NCI-H128 (cell line): ENCODE measurements around the gene RALY.
"Not testable (repeated sequence)": the region's sequence is repeated elsewhere in the genome, so short reads cannot be mapped to it uniquely, and the experiment has no call there.

Experiments used
- DNase-seq: peaks from one replicate; lab custom pipeline; 2025; ENCODE audit not compliant: unreplicated experiment; lab: John Stamatoyannopoulos, UW

Gene RALY

DNA sequence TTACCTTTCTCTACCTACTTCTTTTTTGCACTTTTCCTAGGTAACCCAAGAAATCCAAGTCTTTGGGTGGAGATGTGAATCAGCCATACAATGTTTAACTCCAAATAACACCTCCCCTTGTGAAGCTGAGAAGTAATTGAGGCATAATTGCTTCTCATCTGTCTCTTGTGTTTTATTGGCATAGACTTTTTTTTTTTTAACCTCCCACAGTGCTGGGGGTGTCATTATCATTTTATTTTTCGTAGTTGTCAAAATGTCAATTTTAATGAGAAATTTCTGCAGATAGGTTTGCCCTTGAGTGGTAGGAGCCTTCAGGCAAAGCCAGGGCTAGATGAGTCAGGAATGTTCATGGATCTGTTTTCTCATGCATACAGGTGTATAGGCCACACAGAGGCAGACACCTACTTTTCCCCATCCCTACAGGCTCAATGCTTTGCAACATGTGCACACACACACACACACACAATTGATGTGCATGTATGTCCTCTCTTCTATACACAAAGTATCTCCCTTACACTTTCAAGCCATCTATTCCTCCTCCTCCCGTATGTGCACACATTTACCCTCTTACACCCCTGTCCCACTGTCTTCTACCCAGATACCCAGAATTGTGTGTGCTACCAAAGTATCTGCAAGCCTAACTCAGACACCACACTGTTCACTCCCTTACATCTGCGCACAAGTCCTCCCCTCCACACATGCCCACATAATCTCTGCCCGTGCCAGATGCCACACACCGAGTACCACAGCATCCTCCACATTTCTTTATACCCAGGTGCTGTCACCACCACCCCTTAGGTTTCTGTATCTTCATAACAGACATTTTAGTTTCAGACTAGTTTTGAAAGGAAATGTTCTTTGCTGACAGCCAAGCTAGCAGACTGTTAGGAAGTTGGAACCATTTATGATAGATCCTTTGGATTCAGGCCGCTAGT is 22.0 kb downstream of the RALY start:
- DNase-seq = no peak

DNA sequence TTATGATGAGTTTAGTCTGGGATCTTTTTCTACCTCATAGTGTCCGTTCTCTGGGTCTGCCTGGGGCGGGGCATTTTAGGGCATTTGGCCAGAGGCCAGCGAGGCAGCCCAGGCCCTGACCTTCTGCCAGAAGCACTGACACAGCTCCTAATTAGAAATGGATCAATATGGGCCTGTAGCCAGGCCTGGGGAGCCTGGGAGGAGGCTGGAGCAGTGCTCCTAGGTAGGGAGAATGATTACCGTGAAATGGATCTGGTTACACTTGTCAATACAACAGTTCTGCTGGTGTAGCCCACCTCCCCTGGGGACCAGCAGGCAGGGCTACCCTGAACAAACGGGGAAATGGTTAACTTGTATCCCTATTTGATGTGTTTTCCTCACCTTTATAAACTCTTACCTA is 23.0 kb downstream of the RALY start:
- DNase-seq = no peak

DNA sequence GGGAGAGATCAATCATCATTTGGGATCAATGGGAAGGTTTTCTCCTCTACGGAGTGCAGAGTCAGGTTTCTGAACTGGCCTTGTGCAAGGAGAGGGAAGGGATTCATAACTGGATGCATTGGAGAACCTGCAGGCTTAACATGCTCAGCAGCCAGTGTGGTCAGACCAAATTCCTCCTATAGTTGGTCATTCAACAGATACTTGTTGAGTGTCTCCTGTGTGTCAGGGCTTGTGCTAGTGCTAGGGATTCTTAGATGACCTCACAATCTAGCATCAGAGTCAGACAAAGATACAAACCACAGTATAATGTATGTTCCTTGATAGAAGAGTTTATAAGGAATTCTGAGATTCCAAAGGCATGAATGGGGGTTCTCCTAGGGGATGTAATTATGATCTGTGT is 23.9 kb downstream of the RALY start:
- no peak for DNase-seq

DNA sequence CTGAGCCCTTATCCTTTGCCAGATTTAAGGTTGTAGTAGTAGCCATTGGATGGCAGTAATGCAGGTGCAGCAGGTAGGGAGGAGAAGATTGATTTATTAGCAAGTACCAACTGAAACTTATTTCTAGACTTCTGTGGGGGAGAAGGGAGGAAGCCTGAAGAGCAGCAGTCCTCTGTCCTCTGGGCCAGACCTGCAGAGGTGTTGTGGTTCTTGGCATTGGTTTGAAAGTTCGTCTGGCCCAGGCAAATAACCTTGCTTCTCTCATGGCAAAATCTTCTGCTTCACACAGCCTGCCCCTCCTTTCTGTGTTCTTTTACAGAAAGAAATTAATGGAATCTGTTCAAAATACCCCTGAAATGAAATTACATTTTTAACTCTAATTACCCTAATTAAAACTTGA is 24.5 kb downstream of the RALY start:
- no peak for DNase-seq

DNA sequence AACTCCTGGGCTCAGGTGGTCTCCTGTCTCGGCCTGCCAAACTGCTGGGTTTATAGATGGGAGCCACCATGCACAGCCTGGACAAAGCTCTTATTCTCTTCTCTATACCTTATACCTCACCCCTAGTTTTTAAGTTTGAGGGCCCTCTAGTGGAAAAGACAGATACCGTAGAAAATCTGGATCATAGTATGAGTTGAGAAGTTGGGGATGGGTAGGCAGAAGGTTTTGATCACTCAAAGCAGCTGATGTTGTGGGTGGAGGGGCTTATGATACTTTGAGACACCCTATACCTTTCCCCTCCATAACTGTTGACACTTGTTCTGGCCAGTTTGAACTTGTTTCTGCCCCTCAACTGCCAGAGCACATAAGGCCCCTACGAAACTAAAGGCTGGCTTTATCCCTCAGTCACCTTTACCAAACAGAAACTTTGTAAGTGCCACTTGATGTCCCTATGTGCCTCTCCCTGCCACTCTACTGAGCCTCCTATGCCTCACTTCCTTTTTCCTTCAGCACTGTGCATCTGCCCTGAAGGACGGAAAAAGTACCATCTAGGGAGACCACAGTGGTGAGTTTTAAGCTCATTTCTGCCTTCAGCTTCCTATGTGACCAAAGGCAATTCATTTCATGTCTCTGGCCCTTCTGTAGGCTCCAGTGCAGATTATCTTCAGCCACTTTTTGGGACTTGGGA is 28.6 kb downstream of the RALY start:
- DNase-seq = no peak

DNA sequence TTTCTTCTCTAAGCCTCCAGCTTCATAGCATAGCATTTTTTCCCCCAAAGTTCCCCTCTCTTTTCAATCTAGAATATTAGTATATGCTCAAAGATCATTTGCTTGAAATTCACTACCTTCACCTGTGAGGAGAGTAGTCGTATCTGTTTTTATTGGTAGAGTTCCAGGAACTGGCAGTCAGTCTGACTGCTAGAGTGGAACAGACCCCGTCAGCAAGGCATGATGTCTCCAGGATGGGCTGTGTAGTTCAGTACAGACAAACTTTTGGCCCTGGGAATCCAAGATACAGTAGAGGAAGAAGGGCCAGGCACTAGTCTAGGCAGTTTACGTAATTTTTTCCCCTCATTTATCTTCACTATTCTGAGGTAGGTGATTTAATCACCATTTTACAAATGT is 29.1 kb downstream of the RALY start:
- DNase-seq = no peak

DNA sequence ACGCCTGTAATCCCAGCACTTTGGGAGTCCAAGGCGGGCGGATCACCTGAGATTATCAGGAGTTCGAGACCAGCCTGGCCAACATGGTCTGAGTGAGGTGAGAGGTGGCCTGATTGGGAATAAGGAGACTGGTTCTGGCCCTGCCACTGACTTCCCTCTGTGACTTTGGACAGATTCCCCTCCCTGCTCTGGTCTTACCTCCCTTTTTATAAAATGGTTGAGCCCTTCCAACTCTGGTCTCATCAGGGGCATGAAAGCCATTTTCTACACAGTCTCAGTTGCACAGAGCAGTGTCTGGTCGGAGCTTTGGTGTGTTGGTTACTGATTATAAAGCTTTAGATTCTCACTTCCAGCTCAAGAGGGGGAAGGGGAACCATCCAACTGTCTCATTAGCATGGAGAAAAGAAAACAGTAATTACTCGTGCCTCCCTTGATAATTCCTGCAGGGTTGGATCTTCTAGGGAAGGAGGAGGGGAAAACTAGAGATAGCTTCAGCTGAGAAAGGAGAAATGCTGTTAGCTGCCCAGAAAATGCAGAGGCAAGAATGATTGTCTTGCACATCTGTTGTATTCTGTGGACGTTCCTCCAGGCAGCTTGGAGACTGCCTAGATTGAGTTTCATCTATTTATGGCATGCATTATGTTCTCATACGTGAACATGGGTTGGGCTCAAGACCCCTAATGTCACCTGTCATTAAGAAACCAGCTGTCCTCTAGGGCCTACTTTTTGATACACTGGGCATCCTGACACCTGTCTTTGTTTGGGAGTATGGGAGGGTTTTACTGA is 30.4 kb downstream of the RALY start:
- DNase-seq = no peak

DNA sequence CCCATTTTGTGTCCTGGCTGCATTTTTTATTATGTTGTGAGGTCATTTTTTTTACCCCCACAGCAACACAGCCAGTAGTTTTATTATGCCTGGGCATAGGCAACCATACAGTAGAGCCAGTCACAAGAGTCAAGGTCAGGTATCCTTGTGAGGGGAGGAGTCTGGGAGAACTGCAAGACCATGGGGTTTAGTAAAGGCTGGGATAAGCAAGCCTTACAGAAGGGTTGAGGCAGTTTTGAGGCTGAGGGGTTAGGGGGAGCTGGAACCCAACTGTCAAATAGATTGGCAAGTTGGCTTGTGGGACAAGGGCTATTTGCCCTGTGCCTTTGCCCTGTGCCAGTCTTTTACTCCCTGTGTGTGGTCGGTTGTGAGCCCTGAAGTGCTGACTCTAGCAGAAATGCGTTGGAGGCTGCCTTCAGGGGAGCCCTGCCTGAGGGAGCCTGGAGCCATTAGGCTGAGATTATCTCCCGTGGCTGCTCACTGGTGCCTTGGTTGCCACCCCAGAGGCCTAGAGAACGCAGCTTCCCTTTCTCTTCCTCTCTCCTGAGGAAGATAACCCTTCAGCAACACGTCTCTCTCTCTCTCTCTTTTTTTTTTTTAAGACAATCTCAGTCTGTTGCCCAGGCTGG is 31.1 kb downstream of the RALY start:
- DNase-seq = no peak

DNA sequence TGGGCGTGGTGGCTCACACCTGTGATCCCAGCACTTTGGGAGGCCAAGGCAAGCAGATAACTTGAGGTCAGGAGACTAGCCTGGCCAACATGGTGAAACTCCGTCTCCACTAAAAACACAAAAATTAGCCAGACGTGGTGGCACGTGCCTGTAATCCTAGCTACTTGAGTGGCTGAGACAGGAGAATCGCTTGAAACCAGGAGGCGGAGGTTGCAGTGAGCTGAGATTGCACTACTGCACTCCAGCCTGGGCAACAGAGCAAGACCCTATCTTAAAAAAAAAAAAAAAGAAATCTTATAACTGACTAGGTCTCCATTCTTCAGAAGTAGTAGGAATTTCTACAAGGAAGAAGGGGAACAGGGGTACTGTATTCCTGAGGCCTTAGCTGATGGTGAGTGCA is 34.3 kb downstream of the RALY start:
- not testable (repeated sequence) for DNase-seq

DNA sequence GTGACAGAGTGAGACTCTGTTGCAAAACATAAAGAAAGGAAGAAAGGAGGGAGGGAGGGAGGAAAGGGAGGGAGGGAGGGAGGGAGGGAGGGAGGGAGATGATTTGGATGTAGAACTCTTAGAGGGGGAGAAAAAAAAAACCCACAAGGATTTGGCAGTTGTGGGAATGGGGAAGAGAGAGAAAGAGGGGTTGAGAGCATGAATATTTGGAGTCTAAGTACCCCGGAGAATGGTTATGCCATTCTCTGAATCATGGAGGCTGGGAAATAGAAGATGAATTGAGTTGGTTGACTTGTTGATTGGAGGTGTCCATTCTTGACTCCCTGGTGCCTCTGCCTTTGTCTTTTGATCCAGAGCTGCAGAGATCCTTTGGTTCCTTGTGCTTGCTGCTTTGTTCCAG is 35.7 kb downstream of the RALY start:
- DNase-seq = no peak

DNA sequence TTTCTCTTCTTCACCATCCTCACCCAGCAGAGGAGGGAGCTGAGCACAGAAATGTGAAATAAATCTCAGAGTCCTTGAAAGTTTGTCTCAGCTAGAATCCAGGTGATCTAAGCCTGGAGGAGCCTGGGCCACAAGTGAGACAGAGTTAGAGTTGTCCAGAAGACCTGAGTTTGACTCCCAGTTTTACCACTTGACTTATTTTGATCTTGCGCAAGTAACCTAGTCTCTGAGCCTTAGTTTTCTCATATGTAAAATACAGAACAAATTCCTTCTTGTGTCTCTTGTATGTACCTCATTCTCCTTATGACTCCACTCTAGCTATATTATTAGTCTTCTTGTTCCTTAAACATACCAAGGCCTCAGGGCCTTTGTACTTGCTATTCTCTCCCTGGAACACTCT is 36.7 kb downstream of the RALY start:
- no peak for DNase-seq

DNA sequence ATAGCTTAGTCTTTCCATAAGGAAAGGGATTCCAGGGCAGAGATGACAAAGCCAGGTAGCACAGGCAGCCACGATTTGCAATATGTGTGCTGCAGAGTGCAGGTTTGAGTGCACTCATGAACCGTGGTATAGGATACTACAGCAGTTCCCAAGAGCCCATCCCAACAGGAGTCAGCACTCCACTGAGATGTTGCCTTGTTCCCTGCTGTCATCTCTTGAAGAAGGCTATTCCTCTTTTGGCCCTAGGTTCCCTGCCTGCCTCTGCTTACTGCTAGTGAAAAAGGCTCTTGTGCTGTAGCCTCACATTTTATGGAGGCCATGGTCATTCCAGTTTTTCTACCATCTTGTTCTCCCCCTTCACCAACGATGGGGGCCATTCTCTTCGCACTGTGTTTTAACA is 40.2 kb downstream of the RALY start:
- no peak for DNase-seq

DNA sequence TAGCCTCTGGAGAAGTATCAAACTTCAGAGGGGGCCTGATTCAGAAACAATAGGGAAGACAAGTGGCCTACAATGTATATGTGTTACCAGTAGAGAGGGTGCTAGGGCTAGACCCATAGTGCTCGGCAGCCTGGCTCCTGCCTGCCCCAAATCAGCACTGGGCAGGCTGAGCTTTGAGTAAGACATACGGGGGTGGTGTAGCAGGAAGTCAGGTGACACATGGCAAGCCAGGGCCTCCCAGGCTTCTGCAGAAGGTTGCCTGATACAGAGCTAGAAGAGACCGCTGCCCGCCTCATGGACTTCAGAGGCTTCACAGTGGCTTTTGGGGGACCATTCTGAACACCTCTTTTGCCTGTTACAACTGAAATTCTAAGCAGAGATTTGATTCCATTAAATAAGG is 43.4 kb downstream of the RALY start:
- DNase-seq = no peak

DNA sequence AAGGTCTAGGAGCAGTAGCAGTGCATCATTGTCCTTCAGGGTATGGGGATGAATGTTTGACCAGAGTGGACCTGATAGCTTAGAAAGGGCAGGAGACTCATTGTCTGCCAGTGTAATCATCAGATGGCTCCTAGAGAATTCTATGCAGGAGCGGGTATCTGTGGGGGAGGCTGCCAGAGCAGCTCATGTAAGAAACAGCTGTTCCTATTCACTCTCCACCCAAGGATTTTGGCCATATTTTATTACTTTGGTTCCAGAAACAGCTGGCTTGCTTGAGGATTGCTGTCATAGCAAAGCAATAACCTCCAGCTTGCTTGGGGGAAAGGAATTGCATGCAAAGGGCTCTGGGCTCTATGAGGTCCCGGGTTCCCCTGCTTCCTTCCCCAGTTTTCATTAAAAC is 44.1 kb downstream of the RALY start:
- no peak for DNase-seq

DNA sequence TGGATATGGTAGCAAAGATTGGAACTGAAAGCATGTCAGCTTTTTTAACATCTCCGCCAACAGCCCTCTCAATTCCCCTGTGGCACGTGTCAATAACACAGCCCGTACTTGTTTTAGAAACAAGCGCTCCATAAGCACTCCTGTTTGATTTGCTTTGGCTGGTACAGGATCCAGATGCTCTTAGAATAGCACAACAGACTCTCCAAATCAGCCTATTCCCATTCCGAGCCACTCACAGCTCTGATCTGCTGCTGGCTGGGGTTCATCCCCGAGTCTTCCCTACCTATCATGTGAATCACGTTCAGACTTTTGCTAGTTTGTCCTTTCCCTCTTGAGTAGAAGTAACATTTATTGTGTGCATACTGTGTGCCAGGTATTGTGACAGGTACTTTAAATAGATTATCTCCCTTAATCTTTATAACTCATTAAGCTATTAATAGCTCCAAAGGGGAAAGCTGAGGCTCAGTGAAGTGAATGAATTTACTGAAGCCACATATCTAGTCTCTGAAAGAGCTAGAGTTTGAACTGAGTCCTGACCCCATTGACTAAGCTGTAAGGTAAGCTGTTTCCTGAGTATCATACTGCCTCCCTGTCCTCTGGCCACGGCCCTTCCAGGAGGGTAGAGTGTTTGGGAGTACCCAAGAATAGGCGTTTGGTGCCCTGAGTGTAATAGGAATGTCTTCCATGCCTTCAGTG is 46.7 kb downstream of the RALY start:
- no peak for DNase-seq

DNA sequence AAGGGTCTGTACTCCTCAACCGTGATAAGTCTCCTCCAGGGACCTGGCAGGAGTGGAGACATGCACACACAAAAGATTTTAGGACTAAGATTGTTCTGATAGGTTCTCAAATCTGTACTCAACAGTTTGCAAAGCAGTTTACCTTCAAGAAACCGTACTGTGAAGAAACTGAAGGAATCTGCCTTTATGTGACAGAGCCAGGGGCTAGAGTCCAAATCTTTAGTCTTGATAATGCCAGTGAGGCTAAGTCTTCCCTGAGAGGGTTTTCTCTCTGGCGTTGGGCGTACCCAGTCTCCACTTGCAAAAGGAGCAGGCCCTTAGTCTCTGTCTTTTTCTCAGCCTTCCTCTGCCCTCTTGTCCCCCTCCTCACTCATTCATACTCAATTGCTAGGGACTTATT is 47.5 kb downstream of the RALY start:
- no peak for DNase-seq

DNA sequence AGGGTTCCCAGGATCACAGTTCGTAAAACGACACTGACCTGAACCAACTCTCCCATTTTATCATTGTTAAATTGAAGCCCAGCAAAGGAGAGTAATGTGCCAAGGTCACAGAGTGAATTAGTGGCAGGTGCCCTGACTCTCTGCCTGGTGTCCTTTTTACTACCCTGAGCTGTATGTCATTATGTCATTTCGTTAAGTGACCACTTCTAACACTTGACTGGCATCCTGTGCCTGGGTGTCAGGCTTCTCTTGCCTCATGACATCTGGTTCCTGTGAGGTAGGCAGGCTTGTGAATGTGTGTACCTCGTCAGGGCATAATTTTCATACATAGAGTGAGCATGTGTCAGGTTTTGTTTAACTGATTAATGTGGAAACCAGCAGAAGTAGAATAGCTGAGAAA is 48.6 kb downstream of the RALY start:
- no peak for DNase-seq

DNA sequence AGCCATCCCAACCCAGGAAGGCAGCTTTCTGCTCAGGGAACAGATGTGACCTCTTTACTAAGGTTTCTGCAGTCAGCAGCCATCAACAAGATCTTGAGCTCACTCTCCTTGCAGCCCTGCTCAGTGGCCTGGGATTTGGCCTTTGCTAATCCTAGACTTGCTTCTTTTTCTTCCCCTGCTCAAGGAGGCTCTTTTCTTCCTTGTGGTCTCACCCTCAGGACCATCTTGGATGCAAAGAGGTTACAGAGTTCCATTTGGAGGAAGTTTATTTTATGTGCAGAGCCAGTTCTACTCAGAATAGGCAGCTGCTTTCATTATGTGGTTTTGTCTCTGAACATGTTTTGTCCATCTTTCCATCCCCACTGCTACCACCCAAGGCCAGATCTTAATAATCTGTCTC is 49.3 kb downstream of the RALY start:
- DNase-seq = no peak

DNA sequence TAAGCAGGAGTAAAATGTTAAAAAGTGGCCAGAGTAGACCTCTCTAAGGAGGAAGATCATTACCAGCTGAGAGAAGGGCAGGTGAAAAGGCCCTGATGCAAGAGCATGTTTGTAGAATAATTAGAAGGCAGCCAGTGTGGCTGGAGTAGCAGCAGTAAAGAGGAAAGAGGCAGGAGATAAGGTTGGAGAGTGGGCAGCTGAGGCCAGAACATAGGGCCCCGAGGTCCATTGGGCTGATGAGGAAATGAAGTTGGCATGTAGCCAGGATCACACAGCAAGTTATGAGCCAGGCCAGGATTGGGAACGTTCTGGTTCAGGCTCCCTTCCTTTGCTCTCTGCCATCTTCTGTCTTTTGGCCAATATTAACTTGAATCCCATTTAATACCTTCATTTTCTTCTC is 51.6 kb downstream of the RALY start:
- DNase-seq = no peak

DNA sequence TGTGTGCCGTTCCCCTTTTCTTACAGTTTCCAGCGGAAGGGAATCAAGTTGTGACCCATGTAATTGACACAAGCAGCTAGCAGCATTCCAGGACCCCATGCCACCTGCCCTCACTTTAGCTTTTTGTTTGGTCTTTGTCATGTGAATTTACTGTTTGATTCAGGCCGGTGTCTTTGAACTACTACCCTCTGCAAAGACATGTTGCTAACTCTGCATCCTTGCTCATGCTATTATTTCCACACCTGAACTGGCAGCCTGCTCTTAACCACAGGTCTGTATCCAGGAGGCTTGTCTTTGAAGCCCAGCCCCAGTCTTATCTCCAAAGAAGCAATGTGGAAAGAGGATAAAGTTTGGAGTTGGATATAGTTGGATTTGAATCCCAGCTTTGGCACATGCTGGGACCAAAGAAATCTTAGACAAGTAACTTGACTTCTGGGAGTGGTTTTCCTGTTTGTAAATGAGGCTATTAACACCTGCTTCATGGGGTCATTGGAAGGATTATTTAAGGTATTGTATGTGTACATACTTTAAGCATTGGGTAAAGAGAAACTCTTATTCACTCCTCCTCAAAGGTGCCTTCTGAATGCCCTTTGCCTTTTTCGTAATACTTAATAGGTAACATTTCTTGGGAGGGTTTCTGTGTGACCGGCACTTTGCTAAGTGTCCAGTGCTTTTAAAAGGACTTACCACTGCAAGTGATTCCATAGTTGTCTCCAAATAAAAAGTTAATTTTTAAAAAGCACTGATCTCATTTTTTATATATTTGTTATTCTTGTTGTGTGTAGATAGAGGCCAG is 52.4 kb downstream of the RALY start:
- no peak for DNase-seq
